Epithelial cell of proximal tubule (primary cell): ENCODE measurements around the gene BOC. TPM values are rescaled to one million over a fixed set of nuclear protein-coding genes. Genes with fewer than 3 reads are reported as not detected.
"Not testable (repeated sequence)": the region's sequence is repeated elsewhere in the genome, so short reads cannot be mapped to it uniquely, and the experiment has no call there.

Experiments
- DNase-seq: peaks from one replicate; pipeline ENCODE4 v3.0.0-alpha.2; 2011; ENCODE audit warnings: low read depth
- H3K4me3 ChIP-seq: 2 replicates; pipeline ENCODE4 v1.5.1; 2011; ENCODE audit warnings: low read depth, mild to moderate bottlenecking, low read length
- total RNA-seq: library from RNA; depleted of rRNA; stranded (reverse); fragments of >200 nt; gene quantifications from 2 replicates; pipeline ENCODE4 v1.2.3, GENCODE V29; 2015
- TF ChIP-seq, protein P1 (sequence below): conservative IDR thresholded peaks from 2 replicates; pipeline ENCODE4 v1.5.1; 2012; ENCODE audit warnings: low read depth, mild to moderate bottlenecking, low read length

Gene BOC
- total RNA-seq, 1 donor from 2014 or later = 3.5 TPM

DNA sequence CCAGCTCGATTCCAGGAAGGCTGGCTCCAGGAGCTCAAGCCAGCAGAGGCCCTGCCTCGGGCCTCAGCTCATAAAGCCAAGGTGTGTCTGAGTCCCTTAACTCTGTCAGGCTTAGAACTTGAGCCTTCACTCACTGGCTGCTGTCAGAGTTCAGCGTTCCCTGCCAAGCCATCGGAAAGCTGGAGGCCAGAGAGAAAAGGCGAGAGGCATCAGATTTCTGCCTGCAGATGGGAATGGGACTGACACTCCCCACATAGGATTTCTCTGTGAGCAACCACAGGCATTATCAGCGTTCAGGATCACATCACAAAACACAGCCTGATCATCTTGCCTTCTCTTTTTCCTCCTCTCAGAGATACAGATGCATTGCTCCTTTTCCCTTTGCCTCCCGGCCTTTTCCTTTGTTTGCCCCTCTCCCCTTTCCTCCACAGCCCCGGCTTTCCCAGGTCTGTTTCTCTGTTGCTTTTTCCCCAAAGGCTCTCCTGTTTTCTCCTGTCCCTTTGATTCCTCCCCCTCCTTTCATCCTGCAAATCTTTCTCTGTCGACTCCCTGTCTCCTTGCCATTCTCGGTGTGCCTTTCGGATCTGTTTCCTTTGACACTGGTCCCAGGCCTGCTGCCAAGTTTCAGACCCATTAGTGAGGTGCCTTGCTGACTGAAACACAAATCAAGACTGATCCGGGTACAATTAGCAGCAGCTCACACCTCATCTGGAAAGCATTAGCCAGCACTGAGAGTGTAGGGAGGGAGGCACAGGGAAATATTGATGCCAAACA, 44.5 kb upstream of the BOC start:
- DNase-seq = no peak
- no peak overlapping the region for H3K4me3 ChIP-seq
- TF ChIP-seq, protein P1, sequence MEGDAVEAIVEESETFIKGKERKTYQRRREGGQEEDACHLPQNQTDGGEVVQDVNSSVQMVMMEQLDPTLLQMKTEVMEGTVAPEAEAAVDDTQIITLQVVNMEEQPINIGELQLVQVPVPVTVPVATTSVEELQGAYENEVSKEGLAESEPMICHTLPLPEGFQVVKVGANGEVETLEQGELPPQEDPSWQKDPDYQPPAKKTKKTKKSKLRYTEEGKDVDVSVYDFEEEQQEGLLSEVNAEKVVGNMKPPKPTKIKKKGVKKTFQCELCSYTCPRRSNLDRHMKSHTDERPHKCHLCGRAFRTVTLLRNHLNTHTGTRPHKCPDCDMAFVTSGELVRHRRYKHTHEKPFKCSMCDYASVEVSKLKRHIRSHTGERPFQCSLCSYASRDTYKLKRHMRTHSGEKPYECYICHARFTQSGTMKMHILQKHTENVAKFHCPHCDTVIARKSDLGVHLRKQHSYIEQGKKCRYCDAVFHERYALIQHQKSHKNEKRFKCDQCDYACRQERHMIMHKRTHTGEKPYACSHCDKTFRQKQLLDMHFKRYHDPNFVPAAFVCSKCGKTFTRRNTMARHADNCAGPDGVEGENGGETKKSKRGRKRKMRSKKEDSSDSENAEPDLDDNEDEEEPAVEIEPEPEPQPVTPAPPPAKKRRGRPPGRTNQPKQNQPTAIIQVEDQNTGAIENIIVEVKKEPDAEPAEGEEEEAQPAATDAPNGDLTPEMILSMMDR = no peak

- no peak overlapping the region for H3K4me3 ChIP-seq
- TF ChIP-seq, protein P1 = no peak
- DNase-seq = no peak
Observed at GRCh38 chr3:113167825-113168801, 43.2 kb upstream of the BOC start.

DNA sequence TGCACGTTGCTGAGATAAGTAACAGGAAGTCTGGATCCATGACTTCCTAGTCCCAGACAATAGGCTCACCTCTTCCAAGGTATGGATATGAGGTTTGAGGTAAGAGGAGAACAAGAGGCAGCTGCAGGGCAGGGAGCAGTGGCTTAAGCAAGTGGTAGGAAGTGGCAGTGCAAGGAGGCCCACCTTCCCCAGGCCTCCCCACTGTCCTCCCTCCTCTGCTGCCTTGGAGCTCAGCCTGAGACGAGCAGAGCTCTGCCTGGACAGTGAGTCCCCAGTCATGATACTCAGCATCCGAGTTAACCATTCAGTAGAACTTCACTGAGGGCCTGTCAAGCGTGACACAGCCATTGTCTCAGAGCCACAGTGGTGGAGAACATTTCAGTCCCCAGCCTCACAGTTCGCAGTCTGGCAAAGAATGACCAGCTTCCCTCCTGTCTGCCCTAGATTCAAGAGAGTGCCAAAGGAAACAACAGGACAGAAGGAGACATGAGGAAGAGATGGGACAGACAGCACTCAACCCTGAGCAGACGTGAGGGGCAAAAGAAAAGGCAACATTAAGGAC, 41.4 kb upstream of the BOC start:
- TF ChIP-seq, protein P1 = no peak
- H3K4me3 ChIP-seq = no peak overlapping the region
- no peak for DNase-seq

DNA sequence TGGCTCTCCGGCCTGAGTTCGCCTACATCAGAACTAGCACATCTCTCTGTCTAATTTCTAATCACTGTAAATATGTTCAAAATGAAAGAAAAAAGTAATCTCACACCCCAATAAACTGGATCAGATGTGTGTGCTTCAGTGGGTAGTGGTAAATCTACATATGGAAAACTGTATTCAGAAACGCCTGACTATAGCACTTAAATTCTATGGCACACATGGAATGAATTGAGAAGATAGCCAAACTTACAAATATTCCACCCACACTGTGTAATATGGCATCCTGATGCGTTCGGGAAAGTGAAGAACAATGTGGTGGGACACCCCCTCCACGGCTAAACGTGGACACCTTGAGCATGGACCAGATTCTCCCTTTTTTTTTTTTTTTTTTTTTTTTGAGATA, 40.6 kb upstream of the BOC start:
- TF ChIP-seq, protein P1 = no peak
- DNase-seq = no peak
- H3K4me3 ChIP-seq = no peak overlapping the region

- not testable (repeated sequence) for H3K4me3 ChIP-seq, DNase-seq
Observed at GRCh38 chr3:113171675-113172300, 39.6 kb upstream of the BOC start.

GRCh38 chr3:113173102-113173501, 38.3 kb upstream of the BOC start:
- no peak for DNase-seq
- no peak overlapping the region for H3K4me3 ChIP-seq
- TF ChIP-seq, protein P1 = no peak

GRCh38 chr3:113174304-113174703, 37.1 kb upstream of the BOC start:
- DNase-seq = no peak
- H3K4me3 ChIP-seq = no peak overlapping the region
- TF ChIP-seq, protein P1 = no peak
